Measurements from ENCODE around the gene VSTM4. TPM values are rescaled to one million over a fixed set of nuclear protein-coding genes. Genes with fewer than 3 reads are reported as not detected.

Gene VSTM4
- total and polyA plus RNA-seq, 2 of the 4 experiments (the other 2 are of a cell fraction), result 2.4 to 2.9 TPM

GRCh38 chr10:49164559-49165188 is 49.4 kb upstream of the VSTM4 start:
- no peaks in the 10 kb centered on the region for H3K27me3 ChIP-seq (ENCODE audit: control insufficient read depth, insufficient read depth, low read length)
- no peak overlapping the region for H2BK20ac ChIP-seq (ENCODE audit: low read depth, low read length)
- DNase-seq (peak; percentile 35), ATAC-seq (ENCODE audit: low read depth) (0 out of 2 replicates have a peak, but pooled peaks have one; percentile 31)
- no peak overlapping the region for H2BK15ac ChIP-seq (ENCODE audit: low read depth, low read length)
- peak overlapping the region; percentile 68; the same call in 1 of the 2 replicates for H2BK120ac ChIP-seq (ENCODE audit: low read depth, low read length)
- peaks cover 14% of the 10 kb centered on the region for H3K9me1 ChIP-seq (ENCODE audit: insufficient read depth, low read length)
- H2AK9ac ChIP-seq (replicated peaks; ENCODE audit: low read depth, low read length, poor library complexity), result no peak overlapping the region
- no peak overlapping the region for H3K4ac ChIP-seq (ENCODE audit: low read depth, low read length)
- TF ChIP-seq BHLHE40 (IDR thresholded peaks at IDR 0.05; ENCODE audit: low read depth, low read length) (no peak), SMC3 (IDR thresholded peaks at IDR 0.05; ENCODE audit: low read depth, low read length) (peak; percentile 37; the same call in 1 of the 2 replicates), CTCF (conservative IDR thresholded peaks at IDR 0.05; ENCODE audit: low read depth, low read length) (peak; percentile 47), RAD21 (IDR thresholded peaks at IDR 0.05; ENCODE audit: low read length) (peak; percentile 56)
- BruUV-seq (replicated peaks), result no TSS peak
- ChIA-PET POLR2A (ENCODE audit: unreplicated experiment) (no interaction called here), CTCF (interaction anchor here (0.9 to 1.1 kb wide), 4 partner anchors 10 to 189 kb away, joined by 3 to 5 read pairs (median 4); no protein-coding TSS in a partner anchor)
- no peak overlapping the region for H3K14ac ChIP-seq (replicated peaks; ENCODE audit: low read depth, low read length)
- H3K18ac ChIP-seq (ENCODE audit: low read depth, low read length), result no peak overlapping the region
- no peak overlapping the region for H3K23ac ChIP-seq (ENCODE audit: low read depth, low read length)
- no peaks in the 10 kb centered on the region for H3K36me3 ChIP-seq (ENCODE audit: control insufficient read depth, insufficient read depth, low read length)
- no peak overlapping the region for H4K8ac ChIP-seq (ENCODE audit: low read depth in 2 of 2, low read length in 2 of 2)
- 75% methylated on average over 3 of the region's 9 CpGs; no CpG with 5 or more reads in 1 of the 2 experiments for WGBS, 2 experiments (ENCODE audit: extremely low coverage in 2 of 2, insufficient read length in 1 of 2)
- no peaks in the 10 kb centered on the region for H3K9me3 ChIP-seq (ENCODE audit: control insufficient read depth, insufficient read depth, low read length)
- peak overlapping the region; percentile 8; the same call in 1 of the 2 replicates for H2AK5ac ChIP-seq (ENCODE audit: low read depth, low read length)
- H3K27ac ChIP-seq (ENCODE audit: insufficient read depth, low read length), result no peak overlapping the region
- no peak overlapping the region for H2AFZ ChIP-seq (replicated peaks; ENCODE audit: low read length, poor library complexity)
- H4K20me1 ChIP-seq (ENCODE audit: insufficient read depth, low read length), result no peaks in the 10 kb centered on the region
- dilution Hi-C loops (cut with HindIII; ENCODE audit: low sequenced_read_pairs, unreplicated experiment), result no loop called here
- H4K91ac ChIP-seq (ENCODE audit: insufficient read depth, low read depth, low read length), result no peak overlapping the region
- H3K9ac ChIP-seq (ENCODE audit: low read depth, low read length), result no peak overlapping the region
- no peak overlapping the region for H3K4me2 ChIP-seq (ENCODE audit: low read depth, low read length)
- in situ Hi-C loops (cut with MboI; ENCODE audit: low sequenced_read_pairs), result no loop called here
- peaks cover 13% of the 10 kb centered on the region for H3K4me1 ChIP-seq (ENCODE audit: control insufficient read depth, insufficient read depth, low read length)
- H4K5ac ChIP-seq (ENCODE audit: low read depth, low read length), result no peak overlapping the region
- no peaks in the 10 kb centered on the region for H3K79me1 ChIP-seq (ENCODE audit: low read depth in 1 of 2, low read length in 2 of 2)
- intact Hi-C loops (cut with micrococcal nuclease), result loop anchor here (1.0 to 10.0 kb wide), 3 partner anchors 183 to 507 kb away; no protein-coding TSS in a partner anchor
- no peak overlapping the region for H2BK5ac ChIP-seq (ENCODE audit: low read depth, low read length, poor library complexity, severe bottlenecking)
- H3K56ac ChIP-seq (ENCODE audit: extremely low read depth, insufficient read depth, low read length), result no peak overlapping the region
- H3K4me3 ChIP-seq (ENCODE audit: insufficient read depth, low read depth, low read length), result no peak overlapping the region
